ELR (cell line): ENCODE data around the gene DDX54.

ENCODE experiments used
- DNase-seq: peaks from one replicate; pipeline ENCODE4 v3.0.0-alpha.2; 2015; ENCODE audit warnings: low read depth

Gene DDX54

DNA sequence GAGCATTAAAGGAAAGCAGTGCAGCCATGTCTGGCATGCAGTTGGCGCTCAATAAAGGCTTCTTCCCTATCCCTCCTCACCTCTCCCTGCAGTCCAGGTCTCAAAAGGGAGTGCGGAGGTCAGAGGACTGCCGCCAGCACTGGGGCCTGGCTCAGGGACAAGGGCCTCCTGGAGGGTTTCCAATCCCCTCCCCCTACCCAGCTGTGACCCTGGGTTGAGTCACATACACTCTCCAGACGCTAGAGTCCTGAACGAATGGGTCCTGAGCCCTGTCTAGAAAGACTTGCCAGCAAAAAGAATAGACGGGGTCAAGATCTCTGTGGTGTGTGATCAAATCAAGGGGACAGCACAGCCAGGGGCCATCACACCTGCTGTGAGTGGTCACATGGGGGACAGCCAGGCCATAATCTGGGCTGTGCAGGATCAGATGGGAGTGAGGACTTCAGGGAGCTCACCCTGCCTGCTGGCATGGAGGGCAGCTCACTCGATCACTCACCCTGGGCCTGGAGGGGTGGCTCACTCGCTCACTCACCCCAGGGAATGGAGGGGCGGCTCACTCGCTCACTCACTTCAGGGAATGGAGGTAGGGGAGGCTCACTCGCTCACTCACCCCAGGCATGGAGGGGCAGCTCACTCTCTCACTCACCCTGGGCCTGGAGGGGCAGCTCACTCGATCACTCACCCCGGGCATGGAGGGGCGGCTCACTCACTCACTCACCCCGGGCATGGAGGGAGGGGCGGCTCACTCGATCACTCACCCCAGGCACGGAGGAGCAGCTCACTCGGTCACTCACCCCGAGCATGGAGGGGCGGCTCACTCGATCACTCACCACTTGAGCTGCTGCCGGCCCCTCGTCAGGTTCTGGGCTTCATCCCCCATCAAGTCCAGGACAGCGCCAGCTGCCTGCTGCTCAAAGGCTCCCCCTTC, 22.9 kb downstream of the DDX54 start:
- peak; percentile 57 for DNase-seq

DNA sequence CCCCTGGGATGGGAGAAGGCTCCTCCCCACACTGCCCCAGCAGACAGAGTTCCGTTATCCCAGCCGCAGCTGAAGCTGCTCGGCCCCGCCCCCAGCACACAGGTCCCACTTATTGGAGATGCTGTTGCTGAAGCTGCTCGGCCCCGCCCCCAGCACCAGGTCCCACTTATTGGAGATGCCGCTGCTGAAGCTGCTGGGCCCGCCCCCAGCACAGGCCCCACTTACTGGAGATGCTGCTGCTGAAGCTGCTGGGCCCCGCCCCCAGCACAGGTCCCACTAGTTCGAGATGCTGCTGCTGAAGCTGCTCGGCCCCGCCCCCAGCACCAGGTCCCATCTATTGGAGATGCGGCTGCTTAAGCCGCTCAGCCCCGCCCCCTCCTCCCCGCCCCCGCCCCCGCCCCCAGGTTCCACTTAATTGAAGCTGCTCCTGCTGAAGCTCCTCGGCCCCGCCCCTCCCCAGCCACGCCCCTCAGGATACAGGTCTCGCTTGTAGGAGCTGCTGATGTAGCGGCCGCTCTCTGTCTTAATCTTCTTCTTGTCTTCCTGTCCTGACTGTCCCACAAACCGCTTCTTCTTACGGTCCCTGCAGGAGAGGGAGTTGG, 23.8 kb downstream of the DDX54 start:
- DNase-seq: peak; percentile 45

DNA sequence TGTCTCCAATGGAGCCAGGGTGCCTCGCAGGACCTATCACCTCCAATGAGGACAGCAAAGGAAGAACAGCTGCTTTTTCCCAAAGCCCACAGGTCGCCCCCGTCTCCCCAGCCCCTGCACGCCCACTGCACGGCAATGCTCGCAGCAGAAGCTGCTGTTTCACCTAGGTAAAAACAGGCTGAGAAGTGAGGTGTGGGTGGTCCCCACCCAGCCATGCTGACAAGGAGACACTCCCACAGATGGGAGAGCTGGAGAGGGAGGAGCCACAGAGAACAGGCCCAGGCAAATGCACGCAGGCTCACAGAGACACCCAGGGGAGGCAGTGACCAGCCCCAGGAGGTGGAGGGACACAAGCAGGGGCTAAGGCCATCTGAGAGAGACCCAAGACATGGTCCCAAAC, 25.3 kb downstream of the DDX54 start:
- no peak for DNase-seq

DNA sequence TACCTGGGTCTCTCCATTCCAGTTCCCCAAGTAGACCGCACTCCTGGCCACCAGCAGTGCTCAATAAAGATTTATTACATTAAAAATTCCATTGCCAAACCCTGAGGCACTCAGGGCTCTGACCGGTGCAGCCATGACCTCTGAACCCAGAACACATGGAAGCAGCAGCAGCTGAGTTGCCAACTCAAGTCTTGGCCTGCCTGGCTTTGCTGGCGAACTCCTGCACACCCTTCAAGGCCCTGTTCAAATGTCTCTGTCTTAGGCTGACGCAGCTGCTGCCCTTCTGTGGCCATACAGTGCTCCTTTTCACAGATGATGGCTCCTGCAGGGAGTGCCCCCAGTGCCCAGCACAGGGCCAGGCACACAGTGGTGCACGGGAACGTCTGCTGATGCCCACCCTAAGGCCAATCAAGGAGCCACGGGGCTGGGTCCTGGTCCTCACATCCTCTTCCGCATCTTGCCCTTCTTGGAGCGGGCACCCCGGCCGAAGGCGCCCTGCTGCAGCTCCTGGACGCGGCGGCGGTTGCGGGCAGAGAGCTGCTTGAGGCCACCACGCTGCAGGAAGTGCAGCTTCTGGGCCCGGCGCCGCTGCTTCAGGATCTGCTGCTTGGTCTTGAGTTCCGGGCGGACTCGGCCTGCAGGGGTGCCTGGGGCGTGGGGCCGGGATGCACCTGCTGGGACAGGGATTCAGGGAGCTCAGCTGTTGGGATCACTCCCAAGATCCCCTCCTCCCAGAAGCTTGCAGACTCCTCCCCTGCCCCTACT, 26.7 kb downstream of the DDX54 start:
- DNase-seq: no peak

DNA sequence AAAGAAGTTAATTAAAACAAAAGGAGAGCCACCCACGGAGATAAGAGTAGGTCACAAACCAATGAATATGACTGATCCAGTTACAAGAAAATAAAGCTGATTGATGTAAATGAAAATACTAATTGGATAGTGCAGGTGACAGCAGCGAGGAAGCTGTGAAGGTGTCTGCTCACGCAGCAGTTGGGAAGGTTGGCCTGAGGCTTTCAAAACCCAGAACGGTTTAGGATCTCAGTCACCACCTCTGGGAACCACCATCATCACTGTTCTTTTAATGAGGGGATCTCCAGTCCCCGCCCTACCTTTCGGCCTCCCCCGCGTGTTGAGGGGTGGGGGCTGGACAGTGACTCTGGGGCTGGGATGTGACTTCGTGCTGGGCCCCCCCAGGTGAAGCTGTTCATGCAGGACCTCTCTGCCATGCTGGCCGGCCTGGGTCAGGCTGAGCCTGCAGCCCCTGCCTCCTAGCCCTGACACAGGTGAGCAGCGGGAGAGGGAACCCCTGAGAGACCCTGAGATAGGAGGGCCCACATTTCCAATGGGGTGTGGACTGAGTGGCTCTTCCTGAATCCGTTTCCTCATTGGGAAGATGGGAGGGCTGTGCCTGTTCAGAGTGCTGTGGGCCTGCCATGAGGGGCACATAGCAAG, 27.9 kb downstream of the DDX54 start:
- DNase-seq: no peak

DNA sequence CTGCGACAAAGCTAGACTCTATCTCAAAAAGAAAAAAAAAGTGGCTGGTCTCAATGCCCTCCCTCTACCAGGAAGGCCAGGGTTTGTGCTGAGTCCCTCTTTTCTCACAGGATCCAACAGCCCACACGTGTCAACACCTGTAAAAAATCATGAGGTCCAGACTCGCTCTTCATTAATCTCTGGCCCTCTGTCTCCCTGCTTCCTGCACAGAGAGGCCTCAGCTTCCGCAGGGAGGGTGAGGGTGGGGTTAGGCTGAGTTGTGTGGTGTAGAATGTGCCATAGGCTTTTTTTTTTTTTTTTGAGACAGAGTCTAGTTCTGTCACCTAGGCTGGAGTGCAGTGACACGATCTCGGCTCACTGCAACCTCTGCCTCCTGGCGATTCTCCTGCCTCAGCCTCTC, 29.6 kb downstream of the DDX54 start:
- DNase-seq: no peak

DNA sequence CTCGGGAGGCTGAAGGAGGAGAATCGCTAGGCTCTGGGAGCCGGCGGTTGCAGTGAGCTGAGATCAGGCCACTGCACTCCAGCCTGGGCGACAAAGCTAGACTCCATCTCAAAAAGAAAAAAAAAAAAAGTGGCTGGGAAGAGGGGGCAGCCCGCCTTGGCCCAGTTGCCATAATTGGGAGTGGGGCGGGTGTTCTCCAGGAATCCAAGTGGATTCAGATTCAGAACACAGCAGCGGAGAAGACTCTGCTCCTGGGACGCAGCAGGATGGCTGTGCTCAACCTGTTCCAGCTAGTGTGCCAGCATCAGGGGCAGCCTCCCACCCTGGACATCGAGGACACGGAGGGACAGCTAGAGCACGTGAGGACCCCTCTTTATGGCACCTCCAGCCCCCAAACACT, 30.2 kb downstream of the DDX54 start:
- no peak for DNase-seq

DNA sequence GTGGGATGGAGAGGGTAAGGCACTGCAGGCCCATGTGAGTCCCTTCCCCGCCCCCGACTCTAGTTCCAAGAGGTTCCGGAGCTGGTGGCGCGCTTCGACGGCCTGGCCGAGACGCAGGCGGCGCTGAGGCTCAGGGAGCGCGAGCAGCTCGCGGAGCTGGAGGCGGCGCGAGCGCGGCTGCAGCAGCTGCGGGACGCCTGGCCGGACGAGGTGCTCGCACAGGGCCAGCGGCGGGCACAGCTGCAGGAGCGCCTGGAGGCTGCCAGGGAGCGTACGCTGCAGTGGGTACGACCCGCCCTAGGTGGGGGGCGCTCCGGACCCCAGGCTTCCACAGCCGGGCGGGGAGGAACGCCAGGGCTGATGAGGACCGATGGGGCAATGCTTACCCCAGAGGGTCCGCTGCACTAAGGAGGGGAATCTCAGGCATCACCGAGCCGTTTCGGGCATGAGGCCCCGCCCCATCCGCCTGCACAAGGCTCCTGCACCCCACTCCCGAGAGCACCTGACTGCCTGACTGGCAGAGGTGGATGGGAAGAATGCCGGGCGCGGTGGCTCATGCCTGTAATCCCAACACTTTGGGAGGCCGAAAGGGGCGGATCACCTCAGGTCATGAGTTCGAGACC, 30.8 kb downstream of the DDX54 start:
- DNase-seq: no peak

DNA sequence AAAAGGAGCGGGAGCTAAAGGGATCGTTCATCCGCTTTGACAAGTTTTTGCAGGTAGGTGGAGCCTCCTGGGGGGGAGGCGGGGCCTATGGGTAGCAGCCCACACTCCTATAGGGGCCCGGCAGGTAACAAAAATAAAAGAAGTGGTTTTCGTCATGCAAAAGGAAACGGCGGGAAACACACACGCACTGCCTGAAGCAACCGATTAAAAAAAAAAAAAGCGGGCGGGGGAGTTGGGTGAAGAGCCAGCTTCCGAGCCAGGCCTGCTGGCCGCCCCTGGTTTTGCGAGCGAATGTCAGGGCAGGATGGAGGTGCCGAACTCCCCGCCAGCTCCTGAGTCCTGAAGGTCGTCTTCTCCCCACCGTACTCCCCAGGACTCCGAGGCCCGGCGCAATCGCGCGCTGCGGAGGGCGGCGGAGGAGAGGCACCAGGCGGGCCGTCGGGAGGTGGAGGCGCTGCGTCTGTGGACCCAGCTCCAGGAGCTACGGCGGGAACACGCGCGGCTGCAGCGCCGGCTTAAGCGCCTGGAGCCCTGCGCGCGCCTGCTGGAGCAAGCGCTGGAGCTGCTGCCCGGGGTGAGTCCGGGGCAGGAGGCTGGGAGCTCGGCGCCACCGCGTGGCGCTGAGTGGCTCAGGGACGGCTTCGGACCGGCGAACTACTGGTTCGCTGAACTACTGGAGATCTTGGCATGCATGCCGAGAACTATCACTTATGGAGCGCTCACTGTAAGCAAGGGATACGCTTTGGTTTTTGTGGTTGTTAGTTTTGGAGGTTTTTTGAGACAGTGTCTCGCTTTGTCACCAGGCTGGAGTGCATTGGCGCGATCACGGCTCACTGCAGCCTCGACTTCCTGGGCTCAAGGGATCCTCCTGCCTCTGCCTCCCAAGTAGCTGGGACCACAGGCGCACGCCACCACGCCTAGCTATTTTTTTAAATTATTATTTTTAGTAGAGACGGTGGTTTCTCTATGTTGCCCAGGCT, 32.2 kb downstream of the DDX54 start:
- peak; percentile 75 for DNase-seq

DNA sequence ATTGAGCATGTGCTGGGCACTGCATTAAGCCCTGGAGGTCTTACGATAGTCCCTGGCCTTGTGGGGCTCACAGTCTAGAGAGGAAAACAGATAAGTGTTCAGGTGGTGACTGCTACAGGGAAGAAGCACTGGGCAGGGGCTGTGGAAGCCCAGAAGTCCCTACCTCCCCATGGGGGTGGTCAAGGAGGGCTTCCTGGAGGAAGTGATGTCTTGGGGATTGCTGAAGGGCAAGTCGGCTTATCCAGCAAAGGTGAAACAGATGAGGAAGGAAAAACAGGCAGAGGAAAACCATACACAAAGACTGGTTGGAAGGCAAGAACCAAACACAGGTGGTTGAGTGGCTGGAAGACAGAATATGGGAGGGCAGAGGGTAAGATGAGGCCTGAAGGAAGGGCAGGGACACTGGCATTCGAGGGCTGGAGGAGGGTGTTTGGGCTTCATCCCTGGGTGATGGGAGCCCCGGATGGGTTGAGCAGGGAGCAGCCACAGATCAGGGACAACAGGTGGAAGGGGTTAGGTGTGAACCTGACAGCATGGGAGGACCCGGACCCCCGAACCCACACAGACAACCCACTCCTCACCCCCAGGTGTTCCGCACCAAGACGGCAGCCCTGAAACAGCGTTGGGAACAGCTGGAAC, 33.0 kb downstream of the DDX54 start:
- no peak for DNase-seq

DNA sequence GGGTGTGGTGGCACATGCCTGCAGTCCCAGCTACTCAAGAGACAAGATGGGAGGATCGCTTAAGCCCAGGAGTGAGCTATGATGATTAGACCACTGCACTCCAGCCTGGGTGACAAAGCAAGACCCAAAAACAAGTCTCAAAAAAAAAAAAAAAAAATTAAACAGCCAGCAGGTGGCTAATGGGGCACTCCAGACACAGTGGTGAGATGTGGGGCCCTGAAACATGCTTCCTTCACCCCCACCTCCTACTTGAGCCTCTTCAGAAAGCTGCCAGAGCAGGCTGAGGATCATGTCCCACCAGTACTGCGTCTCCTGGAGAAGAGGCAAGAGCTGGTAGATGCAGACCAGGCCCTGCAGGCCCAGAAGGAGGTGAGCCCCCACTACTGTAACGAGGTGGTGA, 33.6 kb downstream of the DDX54 start:
- DNase-seq: no peak

DNA sequence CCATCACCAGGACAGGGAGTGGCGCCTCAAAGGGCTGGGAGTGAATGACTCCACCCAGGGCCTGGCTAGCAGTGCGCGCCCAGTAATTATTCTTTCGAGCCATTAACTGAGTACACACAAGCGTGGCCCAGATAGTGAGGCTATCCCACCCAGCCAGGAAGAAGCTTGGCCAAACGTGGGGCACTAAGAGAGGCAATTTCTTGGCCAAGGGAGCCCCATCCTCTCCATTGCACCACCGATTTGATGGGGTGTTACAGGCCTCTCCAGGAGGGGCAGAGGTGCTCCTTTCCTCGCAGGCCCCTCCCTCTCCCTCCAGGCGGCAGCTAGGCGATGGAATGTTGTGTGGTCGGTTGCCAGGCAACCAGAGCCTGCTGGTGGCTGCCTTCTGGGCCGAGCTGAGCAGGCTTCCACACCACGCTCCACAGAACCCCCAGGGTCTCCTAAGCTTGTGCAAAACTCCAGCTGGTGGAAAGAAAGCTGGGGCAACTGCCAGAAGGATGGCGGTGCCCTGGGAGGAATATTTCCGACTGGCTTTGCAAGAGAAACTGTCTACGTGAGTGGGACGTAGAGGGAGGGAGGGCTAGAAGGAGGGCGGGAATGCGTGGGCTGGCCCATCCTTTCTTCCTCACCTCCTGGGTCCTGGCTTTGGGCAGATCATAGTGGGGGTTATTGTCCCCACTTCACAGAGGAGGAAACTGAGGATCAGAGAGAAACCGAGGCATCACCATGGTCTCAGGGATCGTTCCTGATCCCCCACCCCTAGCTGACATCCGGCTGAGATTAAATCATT, 35.7 kb downstream of the DDX54 start, which contains the start of gene CFAP73:
Gene CFAP73 (plus strand): TSS at position 364 of the 790 bp plus-strand sequence. CDS start 134 bp downstream, at position 498.
- peak; percentile 87 for DNase-seq

DNA sequence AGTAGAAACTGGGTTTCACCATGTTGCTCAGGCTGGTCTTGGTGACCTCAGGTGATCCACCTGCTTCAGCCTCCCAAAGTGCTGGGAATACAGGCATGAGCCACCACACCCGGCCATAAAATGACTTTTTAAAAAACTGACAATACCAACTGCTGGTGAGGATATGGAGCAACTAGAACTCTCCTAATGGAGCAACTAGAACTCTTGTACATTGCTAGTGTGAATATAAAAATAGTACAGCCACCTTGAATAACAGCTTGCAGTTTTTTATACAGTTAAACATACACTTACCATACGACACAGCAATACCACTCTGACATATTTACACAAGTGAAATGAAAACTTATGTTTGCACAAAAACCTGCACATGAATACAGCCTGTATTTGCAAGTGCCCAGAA, 38.3 kb downstream of the DDX54 start:
- no peak for DNase-seq

DNA sequence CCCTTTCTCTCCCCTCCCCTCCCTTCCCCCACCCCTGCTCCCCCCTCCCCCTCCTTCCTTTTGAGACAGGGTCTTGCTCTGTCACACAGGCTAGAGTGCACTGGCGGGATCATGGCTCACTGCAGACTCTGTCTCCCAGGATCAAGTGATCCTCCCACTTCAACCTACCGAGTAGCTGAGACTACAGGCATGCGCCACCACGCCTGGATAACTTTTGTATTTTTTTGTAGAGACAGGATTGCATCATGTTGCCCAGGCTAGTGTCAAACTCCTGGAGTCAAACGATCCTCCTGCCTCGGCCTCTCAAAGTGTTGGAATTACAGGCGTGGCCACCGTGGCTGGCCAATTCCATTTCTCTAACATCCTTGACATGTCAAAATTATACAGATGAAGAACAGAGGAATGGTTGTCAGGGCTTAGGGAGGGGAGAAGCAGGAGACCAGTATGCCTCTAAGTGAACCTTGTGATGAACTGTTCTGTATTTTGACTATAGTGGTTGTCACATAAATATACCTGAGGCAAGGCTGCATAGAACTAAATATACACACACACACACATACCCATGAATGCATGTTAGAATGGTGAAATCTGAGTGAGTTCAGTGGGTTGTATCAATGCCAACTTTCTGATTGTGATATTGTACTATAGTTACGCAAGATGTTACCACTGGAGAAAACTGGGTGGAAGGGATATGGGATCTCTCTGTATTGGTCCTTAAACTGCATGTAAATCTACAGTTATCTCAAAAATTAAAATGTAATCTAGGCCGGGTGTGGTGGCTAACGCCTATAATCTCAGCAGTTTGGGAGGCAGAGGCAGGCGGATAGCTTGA, 39.3 kb downstream of the DDX54 start:
- DNase-seq: no peak

DNA sequence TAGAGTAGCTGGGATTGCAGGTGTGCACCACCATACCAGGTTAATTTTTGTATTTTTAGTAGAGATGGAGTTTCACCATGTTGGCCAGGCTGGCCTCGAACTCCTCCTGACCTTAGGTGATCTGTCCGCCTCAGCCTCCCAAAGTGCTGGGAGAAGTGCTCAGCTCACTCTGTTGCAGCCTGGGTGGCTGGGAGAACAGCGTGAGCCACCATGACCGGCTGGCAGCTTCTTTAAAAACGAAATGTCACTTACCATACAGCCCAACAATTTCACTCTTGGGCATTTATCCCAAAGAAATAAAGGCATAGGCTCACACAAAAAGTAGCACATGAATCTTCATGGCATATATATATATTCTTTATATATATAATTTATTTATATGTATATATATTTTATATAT, 40.5 kb downstream of the DDX54 start:
- DNase-seq: no peak

DNA sequence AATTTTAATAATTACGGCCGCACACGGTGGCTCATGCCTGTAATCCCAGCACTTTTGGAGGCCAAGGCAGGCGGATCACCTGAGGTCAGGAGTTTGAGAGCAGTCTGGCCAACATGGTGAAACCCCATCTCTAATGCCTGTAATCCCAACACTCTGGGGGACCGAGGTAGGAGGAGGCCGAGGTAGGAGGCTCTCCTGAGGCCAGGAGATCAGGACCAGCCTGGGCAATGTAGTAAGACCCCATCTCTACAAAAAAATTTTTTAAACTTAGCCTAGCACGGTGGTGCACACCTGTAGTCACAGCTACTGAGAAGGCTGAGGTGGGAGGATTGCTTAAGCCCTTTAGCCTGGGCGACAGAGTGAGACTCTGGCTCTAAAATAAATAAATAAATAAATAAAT, 41.3 kb downstream of the DDX54 start:
- DNase-seq: no peak

DNA sequence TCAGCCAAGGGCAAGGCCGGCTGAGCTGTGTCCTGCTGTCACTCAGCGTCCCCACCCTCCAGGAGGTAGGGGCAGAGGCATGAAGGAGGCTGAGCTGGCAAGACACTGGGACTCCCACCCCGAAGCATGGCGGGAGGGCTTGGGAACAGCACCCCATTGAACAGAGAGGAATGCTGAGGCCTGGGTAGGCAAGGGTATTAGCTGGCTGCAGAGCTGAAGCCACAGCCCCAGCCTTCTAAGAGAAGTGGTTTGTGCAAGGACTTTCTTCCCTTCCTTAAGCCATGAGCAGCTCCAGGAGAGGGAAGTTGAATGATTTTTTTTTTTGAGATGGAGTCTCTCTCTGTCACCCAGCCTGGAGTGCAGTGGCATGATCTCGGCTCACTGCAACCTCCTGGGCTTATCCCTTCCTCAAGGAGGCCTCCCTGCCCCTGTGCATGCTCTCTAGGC, 42.4 kb downstream of the DDX54 start:
- no peak for DNase-seq

DNA sequence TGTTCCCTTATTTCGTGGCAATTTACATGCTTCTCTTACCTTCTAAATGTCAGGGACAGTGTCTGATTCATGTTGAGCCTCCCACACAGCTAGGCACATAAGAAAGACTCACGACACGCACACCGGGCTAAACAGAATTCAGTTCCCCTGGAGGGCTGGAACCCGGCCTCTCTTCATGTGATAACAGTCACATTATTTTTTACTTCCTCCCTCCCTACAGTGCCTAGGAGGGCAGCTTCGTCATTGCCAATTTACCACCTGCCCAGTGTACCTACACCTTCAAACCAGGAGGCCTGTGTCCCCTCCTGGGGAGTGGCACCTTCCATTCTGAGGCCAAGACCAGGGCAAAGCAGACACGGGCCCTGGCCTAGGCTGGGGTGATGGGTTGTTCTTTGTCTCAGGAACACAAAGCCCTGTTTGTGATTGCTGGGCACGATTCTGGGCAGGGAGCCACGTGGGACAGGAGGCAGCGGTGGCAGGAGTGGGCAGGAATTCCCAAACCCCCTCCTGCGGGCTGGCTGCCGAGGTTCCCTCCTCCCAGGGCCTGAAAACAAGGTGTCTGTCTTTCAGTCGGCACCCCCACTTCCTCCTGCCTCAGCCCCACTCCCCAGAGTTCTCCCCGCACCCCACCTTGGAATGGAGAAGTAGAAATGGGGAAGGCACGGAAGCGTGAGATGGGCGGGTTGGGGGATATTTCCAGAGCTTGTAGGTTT, 42.9 kb downstream of the DDX54 start:
- DNase-seq: no peak
